GM12874 (cell line): ENCODE results near the gene LRRC27.

Experiments
- TF ChIP-seq, protein P1 (sequence below): IDR thresholded peaks from 2 replicates; pipeline ENCODE4 v1.5.1; 2011; ENCODE audit warnings: low read depth, mild to moderate bottlenecking, control low read depth, low read length, moderate library complexity; ENCODE audit not compliant: insufficient read depth

Gene LRRC27

DNA sequence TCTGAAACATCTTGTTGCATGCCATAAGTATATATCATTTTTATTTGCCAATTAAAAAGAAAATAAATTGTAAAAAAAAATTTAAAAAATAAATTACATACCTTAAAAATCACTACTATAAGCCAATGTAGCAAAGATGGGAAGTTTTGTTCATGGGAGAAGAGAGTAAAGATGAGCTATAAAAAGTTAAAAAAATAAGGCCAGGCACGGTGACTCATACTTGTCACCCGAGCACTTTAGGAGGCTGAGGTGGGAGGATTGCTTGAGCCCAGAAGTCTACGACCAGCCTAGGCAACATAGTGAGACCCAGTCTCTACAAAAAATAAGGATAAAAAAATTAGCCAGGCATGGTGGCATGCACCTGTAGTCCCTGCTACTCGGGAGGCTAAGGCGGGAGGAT, 15.9 kb upstream of the LRRC27 start:
- TF ChIP-seq, protein P1, sequence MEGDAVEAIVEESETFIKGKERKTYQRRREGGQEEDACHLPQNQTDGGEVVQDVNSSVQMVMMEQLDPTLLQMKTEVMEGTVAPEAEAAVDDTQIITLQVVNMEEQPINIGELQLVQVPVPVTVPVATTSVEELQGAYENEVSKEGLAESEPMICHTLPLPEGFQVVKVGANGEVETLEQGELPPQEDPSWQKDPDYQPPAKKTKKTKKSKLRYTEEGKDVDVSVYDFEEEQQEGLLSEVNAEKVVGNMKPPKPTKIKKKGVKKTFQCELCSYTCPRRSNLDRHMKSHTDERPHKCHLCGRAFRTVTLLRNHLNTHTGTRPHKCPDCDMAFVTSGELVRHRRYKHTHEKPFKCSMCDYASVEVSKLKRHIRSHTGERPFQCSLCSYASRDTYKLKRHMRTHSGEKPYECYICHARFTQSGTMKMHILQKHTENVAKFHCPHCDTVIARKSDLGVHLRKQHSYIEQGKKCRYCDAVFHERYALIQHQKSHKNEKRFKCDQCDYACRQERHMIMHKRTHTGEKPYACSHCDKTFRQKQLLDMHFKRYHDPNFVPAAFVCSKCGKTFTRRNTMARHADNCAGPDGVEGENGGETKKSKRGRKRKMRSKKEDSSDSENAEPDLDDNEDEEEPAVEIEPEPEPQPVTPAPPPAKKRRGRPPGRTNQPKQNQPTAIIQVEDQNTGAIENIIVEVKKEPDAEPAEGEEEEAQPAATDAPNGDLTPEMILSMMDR, result no peak

DNA sequence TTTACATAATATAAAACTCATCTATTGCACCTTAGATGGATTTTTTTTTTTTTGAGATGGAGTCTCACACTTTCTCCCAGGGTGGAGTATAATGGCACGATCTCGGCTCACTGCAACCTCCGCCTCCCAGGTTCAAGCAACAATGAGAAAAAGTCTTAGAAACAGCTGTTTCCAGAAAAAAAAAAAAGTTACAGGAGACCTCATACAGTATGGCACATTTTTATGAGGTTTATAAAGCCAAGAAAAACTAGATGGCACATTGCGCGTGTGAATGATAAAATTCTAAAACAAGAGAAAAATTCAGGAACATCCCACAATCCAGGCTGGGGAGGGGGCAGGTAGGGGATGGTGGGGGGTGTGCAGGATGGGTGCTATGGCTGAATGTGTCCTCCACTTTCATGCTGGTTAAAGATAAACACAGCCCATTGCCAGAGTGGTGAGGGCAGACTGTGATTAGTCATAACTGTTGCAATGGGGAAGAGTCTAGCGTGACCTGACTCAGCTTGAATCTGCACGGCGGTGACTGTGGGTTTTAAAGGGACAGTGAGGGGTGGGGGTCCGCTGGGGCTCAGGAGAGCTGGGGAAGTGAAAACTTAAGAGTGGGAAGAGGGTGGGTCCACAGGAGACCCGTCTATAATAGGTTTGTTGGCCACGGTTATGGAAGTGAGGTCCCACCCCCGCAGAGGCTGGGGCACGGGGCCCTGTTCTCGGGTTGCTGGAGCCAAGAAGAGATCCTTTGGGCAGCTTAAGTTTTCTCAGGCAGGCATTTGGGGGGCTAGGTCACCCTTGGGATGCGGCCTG, 11.9 kb upstream of the LRRC27 start:
- TF ChIP-seq, protein P1, result no peak

DNA sequence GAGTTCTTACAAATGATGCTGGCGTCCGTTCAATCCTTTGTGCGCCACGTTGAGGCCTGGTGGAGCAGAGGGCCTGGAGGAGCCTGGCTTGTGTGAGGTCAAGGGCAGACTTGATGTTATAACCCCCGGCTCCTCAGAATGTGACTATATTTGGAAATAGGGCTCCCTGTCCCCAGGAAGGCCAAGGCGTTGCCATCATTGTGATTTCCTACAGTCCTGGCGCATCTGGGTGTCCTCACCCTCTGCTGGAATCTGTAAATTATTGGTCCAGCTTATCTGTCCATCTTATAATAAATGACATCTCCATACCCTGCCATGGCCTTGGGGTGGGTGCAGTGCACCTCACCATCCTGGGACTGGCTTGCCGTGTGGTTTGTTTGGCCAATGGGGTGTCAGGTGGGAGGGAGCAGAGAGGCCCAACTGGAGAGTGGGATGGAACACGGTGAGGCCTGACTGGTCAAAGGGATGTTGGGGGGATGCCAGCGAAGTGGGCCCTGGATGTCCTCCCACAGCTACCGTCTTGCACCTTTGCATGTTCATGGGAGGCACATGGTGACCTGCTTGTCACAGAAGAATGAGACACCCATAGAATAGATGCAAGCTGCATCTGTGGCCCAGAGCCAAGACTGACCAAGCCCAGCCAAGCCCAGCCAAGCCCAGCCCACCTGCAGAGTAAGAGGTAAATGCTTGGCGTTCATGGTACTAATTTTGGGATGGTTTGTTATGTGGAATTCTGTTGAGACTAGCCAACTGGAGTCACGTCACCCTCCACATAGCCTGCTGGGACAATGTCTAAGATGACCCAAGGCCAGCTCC, 11.1 kb upstream of the LRRC27 start:
- TF ChIP-seq, protein P1, result no peak

DNA sequence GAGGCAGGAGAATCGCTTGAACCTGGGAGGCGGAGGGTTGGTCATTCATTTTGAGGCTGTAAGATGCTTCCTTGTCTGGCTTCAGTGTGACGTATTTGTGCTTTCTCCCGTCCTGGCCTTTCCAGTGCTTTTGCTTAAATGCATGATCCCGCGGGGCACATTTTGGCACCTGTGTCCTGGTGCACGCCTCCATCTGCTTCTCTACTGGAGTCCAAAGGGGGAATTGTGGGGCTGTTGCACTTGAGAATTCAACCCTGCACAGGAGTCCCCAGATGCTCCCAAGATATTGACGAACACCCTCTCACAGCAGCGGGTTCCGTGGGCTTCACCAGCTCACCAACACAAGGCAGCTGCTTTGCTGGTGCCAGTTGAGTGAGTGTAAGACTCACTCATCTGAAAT, 10.3 kb upstream of the LRRC27 start:
- TF ChIP-seq, protein P1, result no peak

DNA sequence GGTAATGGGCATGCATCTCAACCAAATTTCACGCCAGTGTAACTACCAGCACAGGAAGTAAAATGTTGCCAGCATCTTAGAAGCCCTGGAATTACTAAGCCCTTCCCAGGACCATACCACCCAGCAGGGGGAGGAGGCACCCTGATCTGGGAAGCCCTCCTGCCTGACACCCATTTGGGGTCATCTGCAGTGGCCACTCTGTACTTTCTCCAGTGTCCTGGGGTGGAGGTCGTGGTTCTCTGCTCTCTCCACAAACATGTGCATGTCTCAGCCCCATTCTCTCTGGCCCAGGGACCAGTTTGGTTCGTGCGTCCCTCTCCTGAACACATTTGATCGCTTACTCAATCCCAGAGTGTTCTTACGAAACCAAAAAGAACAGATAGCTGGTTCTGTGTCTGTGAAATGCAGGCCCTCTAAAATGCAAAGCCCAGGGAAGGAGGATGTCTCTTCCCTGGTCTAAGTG, 9.4 kb upstream of the LRRC27 start:
- TF ChIP-seq, protein P1, result no peak

DNA sequence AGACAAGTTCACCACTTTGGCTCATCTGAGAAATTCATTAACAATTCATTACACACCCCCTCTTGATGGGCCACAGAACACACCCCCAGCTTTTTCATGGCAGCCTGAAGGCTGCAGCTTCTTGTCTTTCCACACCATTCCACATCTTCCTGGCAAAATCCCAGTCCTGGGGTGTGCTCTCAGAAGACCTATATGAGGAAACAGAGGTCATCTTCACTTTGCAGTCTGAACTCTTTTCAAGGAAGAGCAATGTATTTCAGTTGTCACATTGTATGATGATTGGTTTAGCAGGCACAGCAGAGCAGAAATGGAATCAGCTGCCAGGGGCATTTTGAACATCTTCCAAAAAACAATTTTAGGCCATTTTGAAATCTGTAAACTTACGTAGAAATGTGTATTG, 7.8 kb upstream of the LRRC27 start:
- TF ChIP-seq, protein P1, result no peak

DNA sequence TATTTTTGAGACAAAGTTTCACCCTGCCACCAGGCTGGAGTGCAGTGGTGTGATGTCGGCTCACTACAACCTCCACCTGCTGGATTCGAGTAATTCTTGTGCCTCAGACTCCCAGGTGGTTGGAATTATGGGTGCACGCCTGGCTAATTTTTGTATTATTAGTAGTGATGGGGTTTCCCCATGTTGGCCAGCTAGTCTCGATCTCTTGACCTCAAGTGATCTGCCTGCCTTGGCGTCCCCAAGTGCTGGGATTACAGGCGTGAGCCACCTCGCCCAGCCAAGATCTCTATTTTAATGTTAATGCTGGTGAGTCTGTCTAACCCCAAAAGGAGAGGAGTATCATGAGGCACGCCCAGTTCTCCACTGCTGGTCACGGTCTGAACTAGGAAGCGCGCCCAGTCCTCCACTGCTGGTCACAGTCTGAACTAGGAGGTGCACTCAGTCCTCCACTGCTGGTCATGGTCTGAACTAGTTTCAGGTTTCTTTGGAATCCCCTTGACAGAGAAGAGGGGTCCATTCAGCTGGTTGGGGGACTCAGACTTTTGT, 5.6 kb upstream of the LRRC27 start:
- TF ChIP-seq, protein P1, result no peak
